ENCODE results near the gene TP53BP2. TPM values are rescaled to one million over a fixed set of nuclear protein-coding genes. Genes with fewer than 3 reads are reported as not detected.

The TP53BP2 gene
- total RNA-seq, 1 experiment from 2014 or later, result 40.4 TPM

GRCh38 chr1:223765719-223766340, 79.9 kb downstream of the TP53BP2 start:
- Histone ChIP-seq H3K27ac (no peak overlapping the region), H3K4me1 (replicated peaks) (peaks cover 9% of the 10 kb centered on the region), H3K27me3 (replicated peaks) (no peaks in the 10 kb centered on the region), H3K9me3 (replicated peaks) (no peaks in the 10 kb centered on the region), H3K36me3 (peaks cover 78% of the 10 kb centered on the region), H3K4me3 (no peak overlapping the region)
- DNase-seq (ENCODE audit: low read depth in 1 of 2, low spot score in 2 of 2), result no peak

GRCh38 chr1:223765036-223765718, 80.6 kb downstream of the TP53BP2 start:
- Histone ChIP-seq H3K4me3 (no peak overlapping the region), H3K27ac (no peak overlapping the region), H3K27me3 (replicated peaks) (no peaks in the 10 kb centered on the region), H3K36me3 (peaks cover 78% of the 10 kb centered on the region), H3K9me3 (replicated peaks) (no peaks in the 10 kb centered on the region), H3K4me1 (replicated peaks) (peaks cover 3% of the 10 kb centered on the region)
- DNase-seq (ENCODE audit: low read depth in 1 of 2, low spot score in 2 of 2), result no peak

GRCh38 chr1:223763881-223764280, 81.9 kb downstream of the TP53BP2 start:
- Histone ChIP-seq H3K36me3 (peaks cover 78% of the 10 kb centered on the region), H3K27ac (no peak overlapping the region), H3K4me3 (no peak overlapping the region), H3K4me1 (replicated peaks) (no peaks in the 10 kb centered on the region), H3K9me3 (replicated peaks) (no peaks in the 10 kb centered on the region), H3K27me3 (replicated peaks) (no peaks in the 10 kb centered on the region)
- DNase-seq (ENCODE audit: low read depth in 1 of 2, low spot score in 2 of 2), result no peak

GRCh38 chr1:223763251-223763650, 82.5 kb downstream of the TP53BP2 start:
- Histone ChIP-seq H3K27me3 (replicated peaks) (no peaks in the 10 kb centered on the region), H3K27ac (no peak overlapping the region), H3K4me3 (no peak overlapping the region), H3K36me3 (peaks cover 82% of the 10 kb centered on the region), H3K9me3 (replicated peaks) (no peaks in the 10 kb centered on the region), H3K4me1 (replicated peaks) (no peaks in the 10 kb centered on the region)
- DNase-seq (ENCODE audit: low read depth in 1 of 2, low spot score in 2 of 2), result no peak

GRCh38 chr1:223761411-223761810, 84.3 kb downstream of the TP53BP2 start:
- no peaks in the 10 kb centered on the region for H3K27me3 ChIP-seq (replicated peaks)
- H3K9me3 ChIP-seq (replicated peaks), result no peaks in the 10 kb centered on the region; the same call in 1 of the 2 replicates
- no peak overlapping the region for H3K4me3 ChIP-seq
- DNase-seq (ENCODE audit: low read depth in 1 of 2, low spot score in 2 of 2), result no peak
- H3K27ac ChIP-seq, result no peak overlapping the region
- H3K4me1 ChIP-seq (replicated peaks), result no peaks in the 10 kb centered on the region
- peaks cover 96% of the 10 kb centered on the region for H3K36me3 ChIP-seq

GRCh38 chr1:223760833-223761232, 84.9 kb downstream of the TP53BP2 start:
- DNase-seq (ENCODE audit: low read depth in 1 of 2, low spot score in 2 of 2), result no peak
- Histone ChIP-seq H3K27ac (no peak overlapping the region), H3K36me3 (peaks cover 96% of the 10 kb centered on the region), H3K4me1 (replicated peaks) (no peaks in the 10 kb centered on the region), H3K4me3 (no peak overlapping the region), H3K9me3 (replicated peaks) (no peaks in the 10 kb centered on the region; the same call in 1 of the 2 replicates), H3K27me3 (replicated peaks) (no peaks in the 10 kb centered on the region)

GRCh38 chr1:223759273-223759672, 86.5 kb downstream of the TP53BP2 start:
- no peaks in the 10 kb centered on the region; the same call in 1 of the 2 replicates for H3K9me3 ChIP-seq (replicated peaks)
- H3K27ac ChIP-seq, result no peak overlapping the region
- no peaks in the 10 kb centered on the region for H3K27me3 ChIP-seq (replicated peaks)
- H3K4me1 ChIP-seq (replicated peaks), result no peaks in the 10 kb centered on the region
- H3K36me3 ChIP-seq, result peaks cover 96% of the 10 kb centered on the region
- no peak for DNase-seq (ENCODE audit: low read depth in 1 of 2, low spot score in 2 of 2)
- H3K4me3 ChIP-seq, result no peak overlapping the region

- no peaks in the 10 kb centered on the region for H3K4me1 ChIP-seq (replicated peaks)
- peaks cover 96% of the 10 kb centered on the region for H3K36me3 ChIP-seq
- DNase-seq (ENCODE audit: low read depth in 1 of 2, low spot score in 2 of 2), result no peak
- H3K27me3 ChIP-seq (replicated peaks), result no peaks in the 10 kb centered on the region
- H3K4me3 ChIP-seq, result no peak overlapping the region
- no peak overlapping the region for H3K27ac ChIP-seq
- H3K9me3 ChIP-seq (replicated peaks), result no peaks in the 10 kb centered on the region; the same call in 1 of the 2 replicates
Observed at GRCh38 chr1:223758734-223759133, 87.0 kb downstream of the TP53BP2 start.

GRCh38 chr1:223756806-223757700, 88.7 kb downstream of the TP53BP2 start:
- no peaks in the 10 kb centered on the region for H3K4me1 ChIP-seq (replicated peaks)
- H3K9me3 ChIP-seq (replicated peaks), result no peaks in the 10 kb centered on the region; the same call in 1 of the 2 replicates
- H3K27me3 ChIP-seq (replicated peaks), result no peaks in the 10 kb centered on the region
- no peak overlapping the region for H3K4me3 ChIP-seq
- H3K27ac ChIP-seq, result no peak overlapping the region
- no peak for DNase-seq (ENCODE audit: low read depth in 1 of 2, low spot score in 2 of 2)
- peaks cover 98% of the 10 kb centered on the region for H3K36me3 ChIP-seq

- no peak overlapping the region for H3K4me3 ChIP-seq
- H3K27ac ChIP-seq, result no peak overlapping the region
- no peak for DNase-seq (ENCODE audit: low read depth in 1 of 2, low spot score in 2 of 2)
- H3K27me3 ChIP-seq (replicated peaks), result no peaks in the 10 kb centered on the region
- no peaks in the 10 kb centered on the region; the same call in 1 of the 2 replicates for H3K9me3 ChIP-seq (replicated peaks)
- no peaks in the 10 kb centered on the region for H3K4me1 ChIP-seq (replicated peaks)
- peaks cover 98% of the 10 kb centered on the region for H3K36me3 ChIP-seq
Observed at GRCh38 chr1:223755992-223756775, 89.6 kb downstream of the TP53BP2 start.

GRCh38 chr1:223755432-223755792, 90.3 kb downstream of the TP53BP2 start:
- no peak overlapping the region for H3K4me3 ChIP-seq
- no peaks in the 10 kb centered on the region for H3K27me3 ChIP-seq (replicated peaks)
- no peaks in the 10 kb centered on the region for H3K4me1 ChIP-seq (replicated peaks)
- no peak overlapping the region for H3K27ac ChIP-seq
- peaks cover 98% of the 10 kb centered on the region for H3K36me3 ChIP-seq
- no peak for DNase-seq (ENCODE audit: low read depth in 1 of 2, low spot score in 2 of 2)
- no peaks in the 10 kb centered on the region; the same call in 1 of the 2 replicates for H3K9me3 ChIP-seq (replicated peaks)

- Histone ChIP-seq H3K9me3 (replicated peaks) (no peaks in the 10 kb centered on the region; the same call in 1 of the 2 replicates), H3K36me3 (peaks cover 98% of the 10 kb centered on the region), H3K27me3 (replicated peaks) (no peaks in the 10 kb centered on the region), H3K4me3 (no peak overlapping the region), H3K27ac (no peak overlapping the region), H3K4me1 (replicated peaks) (no peaks in the 10 kb centered on the region)
- no peak for DNase-seq (ENCODE audit: low read depth in 1 of 2, low spot score in 2 of 2)
Observed at GRCh38 chr1:223754681-223755431, 90.9 kb downstream of the TP53BP2 start.
